Measurements from ENCODE around the gene SDK2. TPM values are rescaled to one million over a fixed set of nuclear protein-coding genes. Genes with fewer than 3 reads are reported as not detected.

SDK2 gene
- total and polyA plus RNA-seq, 2 of the 4 experiments (the other 2 are of a cell fraction), result under 0.01 to 0.03 TPM

GRCh38 chr17:73465130-73465952, 178.9 kb downstream of the SDK2 start:
- H3K9me3 ChIP-seq (ENCODE audit: control insufficient read depth, insufficient read depth, low read length), result no peaks in the 10 kb centered on the region
- no peak overlapping the region for H3K9ac ChIP-seq (ENCODE audit: low read depth, low read length)
- no peak overlapping the region for H3K56ac ChIP-seq (ENCODE audit: extremely low read depth, insufficient read depth, low read length)
- no peak overlapping the region for H2BK15ac ChIP-seq (ENCODE audit: low read depth, low read length)
- ChIA-PET CTCF (no interaction called here), POLR2A (ENCODE audit: unreplicated experiment) (no interaction called here)
- H3K4me2 ChIP-seq (ENCODE audit: low read depth, low read length), result no peak overlapping the region
- no peak overlapping the region for H2BK20ac ChIP-seq (ENCODE audit: low read depth, low read length)
- no peak overlapping the region for H3K23ac ChIP-seq (ENCODE audit: low read depth, low read length)
- no peak overlapping the region for H2BK120ac ChIP-seq (ENCODE audit: low read depth, low read length)
- H4K20me1 ChIP-seq (ENCODE audit: insufficient read depth, low read length), result no peaks in the 10 kb centered on the region
- H3K18ac ChIP-seq (ENCODE audit: low read depth, low read length), result no peak overlapping the region
- no peak overlapping the region for H4K5ac ChIP-seq (ENCODE audit: low read depth, low read length)
- H3K27ac ChIP-seq (ENCODE audit: insufficient read depth, low read length), result no peak overlapping the region
- ATAC-seq (ENCODE audit: low read depth), result no peak
- no peaks in the 10 kb centered on the region for H3K79me1 ChIP-seq (ENCODE audit: low read depth in 1 of 2, low read length in 2 of 2)
- H3K4me3 ChIP-seq (ENCODE audit: insufficient read depth, low read depth, low read length), result no peak overlapping the region
- H2BK5ac ChIP-seq (ENCODE audit: low read depth, low read length, poor library complexity, severe bottlenecking), result no peak overlapping the region
- BruUV-seq (replicated peaks), result no TSS peak
- H4K8ac ChIP-seq (ENCODE audit: low read depth in 2 of 2, low read length in 2 of 2), result no peak overlapping the region
- H2AK5ac ChIP-seq (ENCODE audit: low read depth, low read length), result no peak overlapping the region
- H3K14ac ChIP-seq (replicated peaks; ENCODE audit: low read depth, low read length), result no peak overlapping the region
- no peaks in the 10 kb centered on the region for H3K27me3 ChIP-seq (ENCODE audit: control insufficient read depth, insufficient read depth, low read length)
- no peak overlapping the region for H2AK9ac ChIP-seq (replicated peaks; ENCODE audit: low read depth, low read length, poor library complexity)
- DNase-seq, result no peak
- dilution Hi-C loops (cut with HindIII; ENCODE audit: low sequenced_read_pairs, unreplicated experiment) (no loop called here), in situ Hi-C loops (cut with MboI; ENCODE audit: low sequenced_read_pairs) (no loop called here), intact Hi-C loops (cut with micrococcal nuclease) (no loop called here)
- no peaks in the 10 kb centered on the region for H3K9me1 ChIP-seq (ENCODE audit: insufficient read depth, low read length)
- TF ChIP-seq FOS (IDR thresholded peaks at IDR 0.05; ENCODE audit: low read depth, low read length), result no peak
- TF ChIP-seq MAZ (IDR thresholded peaks at IDR 0.05; ENCODE audit: borderline replicate concordance, low read depth, low read length), result no peak
- no peak for TF ChIP-seq RCOR1 (IDR thresholded peaks at IDR 0.05; ENCODE audit: insufficient replicate concordance, low read length)
- TF ChIP-seq ELK1 (IDR thresholded peaks at IDR 0.05; ENCODE audit: borderline replicate concordance, low read depth, low read length), result no peak
- TF ChIP-seq BHLHE40 (IDR thresholded peaks at IDR 0.05; ENCODE audit: low read depth, low read length), result no peak
- no peak for TF ChIP-seq MAFK (IDR thresholded peaks at IDR 0.05; ENCODE audit: low read depth, low read length)
- no peak for TF ChIP-seq NFE2L2 (IDR thresholded peaks at IDR 0.05; ENCODE audit: low read depth, low read length)
- TF ChIP-seq USF2 (IDR thresholded peaks at IDR 0.05; ENCODE audit: low read depth, low read length), result no peak
- TF ChIP-seq MXI1 (IDR thresholded peaks at IDR 0.05; ENCODE audit: borderline replicate concordance, low read depth, low read length), result no peak
- no peak for TF ChIP-seq CEBPB (IDR thresholded peaks at IDR 0.05; ENCODE audit: low read depth, low read length)
- no peak for TF ChIP-seq RFX5 (IDR thresholded peaks at IDR 0.05; ENCODE audit: low read depth, low read length)
- no CpG with 5 or more reads among the region's 9 CpGs for WGBS, 2 experiments (ENCODE audit: extremely low coverage in 2 of 2, insufficient read length in 1 of 2)
- no peaks in the 10 kb centered on the region for H3K4me1 ChIP-seq (ENCODE audit: control insufficient read depth, insufficient read depth, low read length)
- no peaks in the 10 kb centered on the region for H3K36me3 ChIP-seq (ENCODE audit: control insufficient read depth, insufficient read depth, low read length)
- H2AFZ ChIP-seq (replicated peaks; ENCODE audit: low read length, poor library complexity), result peak overlapping the region; percentile 43
- no peak overlapping the region for H4K91ac ChIP-seq (ENCODE audit: insufficient read depth, low read depth, low read length)
- no peak overlapping the region for H3K4ac ChIP-seq (ENCODE audit: low read depth, low read length)
